OCI-LY1 (cell line): ENCODE measurements around the gene ADK.

Source experiments
- H2AFZ ChIP-seq: fragments of 200-600 bp; sonication (generic), shearing (Covaris generic); 2 replicates; pipeline ENCODE4 v1.6.0; 2014; ENCODE audit warnings: antibody characterized with exemption, mild to moderate bottlenecking, low read length
- H3F3A ChIP-seq: fragments of 200-600 bp; sonication (generic), shearing (Covaris generic); 2 replicates; pipeline ENCODE4 v1.6.0; 2014; ENCODE audit warnings: mild to moderate bottlenecking, antibody characterized with exemption, low read length, moderate library complexity; ENCODE audit not compliant: insufficient read depth
- H3K27ac ChIP-seq: fragments of 200-600 bp; sonication (generic); 2 replicates; pipeline ENCODE4 v1.5.1; 2014; ENCODE audit warnings: low read length, mixed run types, mild to moderate bottlenecking, low read depth; ENCODE audit not compliant: poor library complexity, severe bottlenecking
- H3K27me3 ChIP-seq: fragments of 200-600 bp; sonication (generic); 2 replicates; pipeline ENCODE4 v1.6.0; 2014; ENCODE audit warnings: antibody characterized with exemption, mild to moderate bottlenecking, low read length, moderate library complexity; ENCODE audit not compliant: insufficient read depth
- H3K36me3 ChIP-seq: fragments of 200-600 bp; sonication (generic); 2 replicates; pipeline ENCODE4 v1.6.1; 2014; ENCODE audit warnings: mild to moderate bottlenecking, antibody characterized with exemption, low read length, moderate library complexity, mixed read lengths; ENCODE audit not compliant: insufficient read depth
- H3K4me1 ChIP-seq: fragments of 200-600 bp; sonication (generic); 2 replicates; pipeline ENCODE4 v1.5.1; 2014; ENCODE audit warnings: mild to moderate bottlenecking, low read length, moderate library complexity; ENCODE audit not compliant: insufficient read depth, severe bottlenecking
- H3K4me2 ChIP-seq: fragments of 200-600 bp; sonication (generic), shearing (Covaris generic); 2 replicates; pipeline ENCODE4 v1.6.1; 2014; ENCODE audit warnings: low read length
- H3K4me3 ChIP-seq: fragments of 200-600 bp; sonication (generic); 2 replicates; pipeline ENCODE4 v1.5.1; 2014; ENCODE audit warnings: low read length, low read depth, mild to moderate bottlenecking, mixed read lengths; ENCODE audit not compliant: poor library complexity, severe bottlenecking
- H3K79me2 ChIP-seq: fragments of 200-600 bp; shearing (Covaris generic); 2 replicates; pipeline ENCODE4 v1.6.1; 2016; ENCODE audit warnings: mixed run types, low read length, mixed read lengths; ENCODE audit not compliant: insufficient read depth
- H3K9ac ChIP-seq: fragments of 200-600 bp; sonication (generic), shearing (Covaris generic); 2 replicates; pipeline ENCODE4 v1.6.1; 2014; ENCODE audit warnings: mild to moderate bottlenecking, low read length, mixed read lengths
- H3K9me2 ChIP-seq: fragments of 200-600 bp; sonication (generic), shearing (Covaris generic); 2 replicates; pipeline ENCODE4 v1.6.1; 2014; ENCODE audit warnings: low read depth, mild to moderate bottlenecking, low read length, mixed read lengths
- H3K9me3 ChIP-seq: fragments of 200-600 bp; shearing (Covaris generic); 2 replicates; pipeline ENCODE4 v1.6.1; 2014; ENCODE audit warnings: low read length, mixed read lengths
- H4K20me1 ChIP-seq: fragments of 200-600 bp; sonication (generic), shearing (Covaris generic); 2 replicates; pipeline ENCODE4 v1.6.0; 2016; ENCODE audit warnings: mild to moderate bottlenecking, low read length; ENCODE audit not compliant: insufficient read depth
- EZH2 ChIP-seq: fragments of 200-600 bp; sonication (generic), shearing (Covaris generic); IDR thresholded peaks from 2 replicates; pipeline ENCODE4 v1.8.0; 2017; ENCODE audit warnings: borderline replicate concordance, mixed run types, mild to moderate bottlenecking, antibody characterized with exemption, low read length, moderate library complexity, mixed read lengths
- TF ChIP-seq, protein P1 (sequence below): fragments of 200-600 bp; sonication (generic), shearing (Covaris generic); IDR thresholded peaks from 2 replicates; pipeline ENCODE4 v1.5.1; 2017; ENCODE audit warnings: mild to moderate bottlenecking, antibody characterized with exemption, low read length, moderate library complexity, mixed read lengths

Gene ADK

DNA sequence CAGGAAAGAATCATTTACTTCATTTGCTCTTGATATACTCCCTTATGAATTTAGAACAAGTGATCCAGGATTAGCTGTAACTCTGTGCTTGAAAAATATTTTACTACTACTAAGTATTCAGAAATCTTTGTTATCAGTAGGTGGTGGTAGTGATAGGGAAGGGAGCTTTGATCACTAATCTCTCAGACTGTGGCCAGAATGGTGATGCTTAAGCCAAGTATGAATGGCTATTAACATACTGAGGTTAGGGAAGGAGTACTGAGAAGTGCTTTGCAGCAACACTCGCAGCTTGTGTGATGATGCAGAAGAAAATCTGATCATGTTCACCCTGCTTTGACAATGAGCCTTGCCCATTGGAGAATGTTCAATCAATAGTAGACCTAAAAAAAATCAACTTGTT lies 29.7 kb upstream of the ADK start:
- Histone ChIP-seq H3K27ac (no peak overlapping the region), H3K4me2 (no peak overlapping the region), H3K9me3 (no peaks in the 10 kb centered on the region), H3K4me3 (no peak overlapping the region), H3K9me2 (no peaks in the 10 kb centered on the region), H3K79me2 (no peaks in the 10 kb centered on the region), H3K4me1 (no peaks in the 10 kb centered on the region), H3F3A (no peaks in the 10 kb centered on the region), H3K9ac (no peak overlapping the region), H3K36me3 (peaks cover 94% of the 10 kb centered on the region), H3K27me3 (no peaks in the 10 kb centered on the region), H2AFZ (no peak overlapping the region), H4K20me1 (no peaks in the 10 kb centered on the region)
- TF ChIP-seq, protein P1, sequence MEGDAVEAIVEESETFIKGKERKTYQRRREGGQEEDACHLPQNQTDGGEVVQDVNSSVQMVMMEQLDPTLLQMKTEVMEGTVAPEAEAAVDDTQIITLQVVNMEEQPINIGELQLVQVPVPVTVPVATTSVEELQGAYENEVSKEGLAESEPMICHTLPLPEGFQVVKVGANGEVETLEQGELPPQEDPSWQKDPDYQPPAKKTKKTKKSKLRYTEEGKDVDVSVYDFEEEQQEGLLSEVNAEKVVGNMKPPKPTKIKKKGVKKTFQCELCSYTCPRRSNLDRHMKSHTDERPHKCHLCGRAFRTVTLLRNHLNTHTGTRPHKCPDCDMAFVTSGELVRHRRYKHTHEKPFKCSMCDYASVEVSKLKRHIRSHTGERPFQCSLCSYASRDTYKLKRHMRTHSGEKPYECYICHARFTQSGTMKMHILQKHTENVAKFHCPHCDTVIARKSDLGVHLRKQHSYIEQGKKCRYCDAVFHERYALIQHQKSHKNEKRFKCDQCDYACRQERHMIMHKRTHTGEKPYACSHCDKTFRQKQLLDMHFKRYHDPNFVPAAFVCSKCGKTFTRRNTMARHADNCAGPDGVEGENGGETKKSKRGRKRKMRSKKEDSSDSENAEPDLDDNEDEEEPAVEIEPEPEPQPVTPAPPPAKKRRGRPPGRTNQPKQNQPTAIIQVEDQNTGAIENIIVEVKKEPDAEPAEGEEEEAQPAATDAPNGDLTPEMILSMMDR: no peak
- TF ChIP-seq EZH2: no peak

DNA sequence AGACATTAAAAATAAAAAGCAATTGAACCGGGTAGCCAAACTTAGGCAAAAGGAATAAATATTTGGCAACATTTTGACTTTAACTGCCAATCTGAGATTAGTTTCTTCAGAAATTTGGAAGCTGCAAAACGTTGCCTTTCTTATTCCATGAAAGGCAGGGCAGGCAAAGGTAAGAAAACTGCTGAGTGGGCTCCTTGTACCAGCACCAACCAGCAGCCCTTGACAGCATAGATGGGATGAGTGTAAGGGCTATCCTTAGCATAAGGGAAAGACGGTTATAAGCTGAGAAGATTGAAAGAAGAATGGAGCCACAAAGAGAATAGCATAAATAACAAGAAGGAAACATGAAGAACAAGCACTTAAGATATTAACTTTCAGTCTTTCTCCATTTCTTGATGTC lies 29.0 kb upstream of the ADK start:
- H3K9ac ChIP-seq: no peak overlapping the region
- TF ChIP-seq, protein P1: no peak
- no peak for TF ChIP-seq EZH2
- H3F3A ChIP-seq: no peaks in the 10 kb centered on the region
- H3K27ac ChIP-seq: no peak overlapping the region
- H3K36me3 ChIP-seq: peaks cover 94% of the 10 kb centered on the region
- no peaks in the 10 kb centered on the region for H3K9me3 ChIP-seq
- H3K79me2 ChIP-seq: no peaks in the 10 kb centered on the region
- H3K4me2 ChIP-seq: no peak overlapping the region
- no peaks in the 10 kb centered on the region for H3K9me2 ChIP-seq
- no peak overlapping the region for H2AFZ ChIP-seq
- no peaks in the 10 kb centered on the region for H4K20me1 ChIP-seq
- H3K4me1 ChIP-seq: no peaks in the 10 kb centered on the region
- no peak overlapping the region for H3K4me3 ChIP-seq
- H3K27me3 ChIP-seq: no peaks in the 10 kb centered on the region

DNA sequence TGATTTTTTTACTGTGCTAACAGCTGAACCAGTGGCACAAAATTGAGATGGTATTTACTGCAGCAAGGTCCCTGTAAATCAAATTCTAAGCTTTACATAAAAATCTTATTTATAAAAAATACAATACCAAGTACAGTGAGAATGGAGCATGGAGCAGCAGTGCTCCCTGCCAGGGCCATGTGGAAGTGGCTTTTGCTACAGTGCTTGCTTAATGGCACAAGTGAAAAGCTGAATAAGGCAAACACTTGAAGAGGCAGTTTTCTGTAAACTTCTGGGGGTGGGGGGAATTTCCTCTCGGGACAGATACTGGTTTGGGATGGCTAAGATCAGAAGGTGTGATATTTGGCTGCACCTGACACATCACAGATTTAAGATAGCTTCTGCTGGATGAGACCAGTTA lies 27.9 kb upstream of the ADK start:
- Histone ChIP-seq H3K9me3 (no peaks in the 10 kb centered on the region), H3K4me1 (no peaks in the 10 kb centered on the region), H4K20me1 (no peaks in the 10 kb centered on the region), H3K4me2 (no peak overlapping the region), H3K27ac (no peak overlapping the region), H3K9ac (no peak overlapping the region), H3K9me2 (no peaks in the 10 kb centered on the region), H3F3A (no peaks in the 10 kb centered on the region), H3K79me2 (no peaks in the 10 kb centered on the region), H3K4me3 (no peak overlapping the region), H2AFZ (no peak overlapping the region), H3K36me3 (peaks cover 96% of the 10 kb centered on the region), H3K27me3 (no peaks in the 10 kb centered on the region)
- TF ChIP-seq EZH2: no peak
- TF ChIP-seq, protein P1: no peak
